ENCODE measurements around the gene ZMPSTE24. TPM values are rescaled to one million over a fixed set of nuclear protein-coding genes. Genes with fewer than 3 reads are reported as not detected.

Gene ZMPSTE24
- total RNA-seq, 4 donors from 2014 or later = 30.3 to 42.2 (median 34.9) TPM

DNA sequence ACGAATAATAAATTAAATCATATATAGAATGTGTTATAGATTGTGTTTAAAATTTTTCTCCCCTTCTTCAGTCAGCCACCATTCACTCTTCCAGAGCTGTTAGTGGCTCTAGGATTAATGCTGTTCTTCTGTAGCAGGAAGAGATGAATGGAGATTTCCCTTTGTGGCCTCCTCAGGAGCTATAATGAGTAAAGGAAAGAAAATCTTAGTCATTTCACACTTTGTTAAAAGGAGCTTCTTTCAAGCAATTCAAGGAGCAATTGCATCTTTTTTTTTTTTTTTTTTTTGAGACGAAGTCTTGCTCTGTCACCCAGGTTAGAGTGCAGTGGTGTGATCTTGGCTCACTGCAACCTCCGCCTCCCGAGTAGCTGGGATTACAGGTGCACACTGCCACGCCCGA lies 34.0 kb upstream of the ZMPSTE24 start:
- 90% methylated on average over 6 of the region's 6 CpGs for WGBS
- no peak overlapping the region for H3K27ac ChIP-seq
- TF ChIP-seq, protein P1, sequence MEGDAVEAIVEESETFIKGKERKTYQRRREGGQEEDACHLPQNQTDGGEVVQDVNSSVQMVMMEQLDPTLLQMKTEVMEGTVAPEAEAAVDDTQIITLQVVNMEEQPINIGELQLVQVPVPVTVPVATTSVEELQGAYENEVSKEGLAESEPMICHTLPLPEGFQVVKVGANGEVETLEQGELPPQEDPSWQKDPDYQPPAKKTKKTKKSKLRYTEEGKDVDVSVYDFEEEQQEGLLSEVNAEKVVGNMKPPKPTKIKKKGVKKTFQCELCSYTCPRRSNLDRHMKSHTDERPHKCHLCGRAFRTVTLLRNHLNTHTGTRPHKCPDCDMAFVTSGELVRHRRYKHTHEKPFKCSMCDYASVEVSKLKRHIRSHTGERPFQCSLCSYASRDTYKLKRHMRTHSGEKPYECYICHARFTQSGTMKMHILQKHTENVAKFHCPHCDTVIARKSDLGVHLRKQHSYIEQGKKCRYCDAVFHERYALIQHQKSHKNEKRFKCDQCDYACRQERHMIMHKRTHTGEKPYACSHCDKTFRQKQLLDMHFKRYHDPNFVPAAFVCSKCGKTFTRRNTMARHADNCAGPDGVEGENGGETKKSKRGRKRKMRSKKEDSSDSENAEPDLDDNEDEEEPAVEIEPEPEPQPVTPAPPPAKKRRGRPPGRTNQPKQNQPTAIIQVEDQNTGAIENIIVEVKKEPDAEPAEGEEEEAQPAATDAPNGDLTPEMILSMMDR (IDR thresholded peaks at IDR 0.05) = no peak
- TF ChIP-seq EP300 (IDR thresholded peaks at IDR 0.05) (no peak), POLR2AphosphoS5 (IDR thresholded peaks at IDR 0.05) (no peak), POLR2A (IDR thresholded peaks at IDR 0.05) (no peak)
- no peaks in the 10 kb centered on the region for H3K9me3 ChIP-seq
- no peaks in the 10 kb centered on the region for H3K4me1 ChIP-seq
- no peak for DNase-seq (ENCODE audit: low spot score in 2 of 2)
- no peak overlapping the region for H3K4me3 ChIP-seq
- peaks cover 11% of the 10 kb centered on the region for H3K36me3 ChIP-seq
- no peaks in the 10 kb centered on the region for H3K27me3 ChIP-seq

- TF ChIP-seq POLR2A (IDR thresholded peaks at IDR 0.05) (no peak), POLR2AphosphoS5 (IDR thresholded peaks at IDR 0.05) (no peak)
- WGBS = 93% methylated on average over 3 of the region's 3 CpGs
- Histone ChIP-seq H3K9me3 (no peaks in the 10 kb centered on the region), H3K4me3 (no peak overlapping the region), H3K27me3 (no peaks in the 10 kb centered on the region), H3K36me3 (peaks cover 20% of the 10 kb centered on the region), H3K27ac (no peak overlapping the region), H3K4me1 (no peaks in the 10 kb centered on the region)
- no peak for DNase-seq (ENCODE audit: low spot score in 2 of 2)
These were observed 31.8 kb upstream of the ZMPSTE24 start for GRCh38 chr1:40226192-40226591.

DNA sequence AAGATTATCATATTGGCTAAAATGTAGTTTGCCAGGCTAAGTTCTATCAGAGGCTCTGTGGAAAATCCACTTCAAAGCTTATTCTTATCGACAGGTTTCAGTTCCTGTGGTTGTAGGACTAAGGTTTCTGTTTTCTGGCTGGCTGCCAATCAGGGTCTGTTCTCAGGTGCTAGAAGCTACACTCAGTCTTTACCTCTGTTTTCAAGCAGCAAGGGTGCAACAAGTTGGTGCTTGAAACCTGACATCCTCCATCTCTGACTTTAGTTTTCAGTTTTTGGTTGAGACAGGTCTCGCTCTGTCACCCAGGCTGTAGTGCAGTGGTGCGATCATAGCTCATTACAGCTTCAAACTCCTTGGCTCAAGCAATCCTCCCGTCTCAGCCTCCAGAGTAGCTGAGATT lies 25.6 kb upstream of the ZMPSTE24 start:
- Histone ChIP-seq H3K27ac (no peak overlapping the region), H3K9me3 (no peaks in the 10 kb centered on the region), H3K36me3 (peaks cover 66% of the 10 kb centered on the region), H3K4me3 (no peak overlapping the region), H3K27me3 (no peaks in the 10 kb centered on the region), H3K4me1 (no peaks in the 10 kb centered on the region)
- WGBS = 85% methylated on average over 4 of the region's 4 CpGs
- DNase-seq (ENCODE audit: low spot score in 2 of 2) = no peak
- TF ChIP-seq, protein P1 (IDR thresholded peaks at IDR 0.05) = no peak
- no peak for TF ChIP-seq POLR2AphosphoS5 (IDR thresholded peaks at IDR 0.05)
- TF ChIP-seq EP300 (IDR thresholded peaks at IDR 0.05) = no peak
- TF ChIP-seq POLR2A (IDR thresholded peaks at IDR 0.05) = no peak

- no peak for DNase-seq (ENCODE audit: low spot score in 2 of 2)
- no peaks in the 10 kb centered on the region for H3K9me3 ChIP-seq
- WGBS = 92% methylated on average over 1 of the region's 1 CpG
These were observed 18.4 kb upstream of the ZMPSTE24 start for GRCh38 chr1:40239626-40240025.

GRCh38 chr1:40240390-40240789 lies 17.6 kb upstream of the ZMPSTE24 start:
- TF ChIP-seq POLR2A (IDR thresholded peaks at IDR 0.05) (no peak), POLR2AphosphoS5 (IDR thresholded peaks at IDR 0.05) (no peak), EP300 (IDR thresholded peaks at IDR 0.05) (no peak)
- WGBS = 83% methylated on average over 2 of the region's 2 CpGs

More at GRCh38 chr1:40239626-40240025, 18.4 kb upstream of the ZMPSTE24 start:
- Histone ChIP-seq H3K27ac (no peak overlapping the region), H3K27me3 (no peaks in the 10 kb centered on the region), H3K4me1 (no peaks in the 10 kb centered on the region), H3K36me3 (peaks cover 30% of the 10 kb centered on the region), H3K4me3 (no peak overlapping the region)
- TF ChIP-seq, protein P1 (IDR thresholded peaks at IDR 0.05) = no peak
- no peak for TF ChIP-seq EP300 (IDR thresholded peaks at IDR 0.05)
- TF ChIP-seq POLR2A (IDR thresholded peaks at IDR 0.05) = no peak
- TF ChIP-seq POLR2AphosphoS5 (IDR thresholded peaks at IDR 0.05) = no peak

GRCh38 chr1:40241362-40241761 lies 16.7 kb upstream of the ZMPSTE24 start:
- no peak overlapping the region for H3K27ac ChIP-seq
- no peaks in the 10 kb centered on the region for H3K27me3 ChIP-seq
- H3K36me3 ChIP-seq = peaks cover 16% of the 10 kb centered on the region
- TF ChIP-seq POLR2AphosphoS5 (IDR thresholded peaks at IDR 0.05) (no peak), POLR2A (IDR thresholded peaks at IDR 0.05) (no peak), EP300 (IDR thresholded peaks at IDR 0.05) (no peak)
- TF ChIP-seq, protein P1 (IDR thresholded peaks at IDR 0.05) = no peak
- H3K4me3 ChIP-seq = no peak overlapping the region
- 82% methylated on average over 1 of the region's 1 CpG for WGBS
- no peak for DNase-seq (ENCODE audit: low spot score in 2 of 2)
- no peaks in the 10 kb centered on the region for H3K9me3 ChIP-seq
- no peaks in the 10 kb centered on the region for H3K4me1 ChIP-seq

More at GRCh38 chr1:40240390-40240789, 17.6 kb upstream of the ZMPSTE24 start:
- peaks cover 24% of the 10 kb centered on the region for H3K36me3 ChIP-seq
- H3K4me1 ChIP-seq = no peaks in the 10 kb centered on the region
- no peaks in the 10 kb centered on the region for H3K27me3 ChIP-seq
- no peak for DNase-seq (ENCODE audit: low spot score in 2 of 2)
- H3K27ac ChIP-seq = no peak overlapping the region
- H3K4me3 ChIP-seq = no peak overlapping the region
- H3K9me3 ChIP-seq = no peaks in the 10 kb centered on the region
